Fibroblast of the conjunctiva (primary cell): ENCODE results near the gene VAMP5.
"Not testable (repeated sequence)": the region's sequence is repeated elsewhere in the genome, so short reads cannot be mapped to it uniquely, and the experiment has no call there.

ENCODE experiments used
- DNase-seq: peaks from one replicate; pipeline ENCODE4 v3.0.0-alpha.2; 2010; ENCODE audit warnings: low read depth

VAMP5 gene

GRCh38 chr2:85584857-85585780, 888 bp downstream of the VAMP5 start:
- DNase-seq: no peak

- no peak for DNase-seq
Measured at GRCh38 chr2:85585781-85586105, 1.5 kb downstream of the VAMP5 start.

GRCh38 chr2:85588236-85588635, 4.0 kb downstream of the VAMP5 start:
- no peak for DNase-seq

- DNase-seq: no peak
Measured at GRCh38 chr2:85588645-85589044, 4.4 kb downstream of the VAMP5 start.

- DNase-seq: no peak
Measured at GRCh38 chr2:85589181-85589580, 5.0 kb downstream of the VAMP5 start.

GRCh38 chr2:85589982-85590791, 6.0 kb downstream of the VAMP5 start:
- DNase-seq: no peak

GRCh38 chr2:85590950-85591349, 6.7 kb downstream of the VAMP5 start:
- no peak for DNase-seq

- no peak for DNase-seq
Measured at GRCh38 chr2:85591563-85591962, 7.3 kb downstream of the VAMP5 start.

GRCh38 chr2:85592299-85592698, 8.1 kb downstream of the VAMP5 start:
- not testable (repeated sequence) for DNase-seq

GRCh38 chr2:85593023-85593422, 8.8 kb downstream of the VAMP5 start:
- DNase-seq: no peak

- DNase-seq: no peak
Measured at GRCh38 chr2:85594715-85595300, 10.6 kb downstream of the VAMP5 start.

- DNase-seq: peak; percentile 98
Measured at GRCh38 chr2:85595301-85596025, 11.2 kb downstream of the VAMP5 start, which contains the start of gene RNF181. Gene RNF181 (plus strand): TSS chr2:85595745. CDS start chr2:85595764, 19 bp downstream.

- no peak for DNase-seq
Measured at GRCh38 chr2:85596026-85596333, 11.7 kb downstream of the VAMP5 start.

- DNase-seq: no peak
Measured at GRCh38 chr2:85596486-85597143, 12.4 kb downstream of the VAMP5 start.

- DNase-seq: no peak
Measured at GRCh38 chr2:85597241-85597640, 13.0 kb downstream of the VAMP5 start.

- no peak for DNase-seq
Measured at GRCh38 chr2:85598594-85599340, 14.5 kb downstream of the VAMP5 start.

GRCh38 chr2:85599468-85600234, 15.4 kb downstream of the VAMP5 start:
- no peak for DNase-seq

- DNase-seq: no peak
Measured at GRCh38 chr2:85600235-85600575, 16.0 kb downstream of the VAMP5 start.

- DNase-seq: no peak
Measured at GRCh38 chr2:85600951-85601770, 16.9 kb downstream of the VAMP5 start.
